HepG2 (cell line): ENCODE results near the gene CSKMT. TPM values are rescaled to one million over a fixed set of nuclear protein-coding genes. Genes with fewer than 3 reads are reported as not detected.

Experiments
- ATF5 ChIP-seq: sonication (generic); formaldehyde crosslinking; IDR thresholded peaks from 2 replicates; pipeline ENCODE4 v1.4.0; 2020; ENCODE audit warnings: mild to moderate bottlenecking, low read depth, missing genetic modification reagents
- ERF ChIP-seq: IDR thresholded peaks from 2 replicates; pipeline ENCODE4 v1.6.1; 2018; ENCODE audit warnings: missing biosample characterization, missing genetic modification reagents
- ESRRA ChIP-seq: sonication (generic); formaldehyde crosslinking; IDR thresholded peaks from 2 replicates; pipeline ENCODE4 v1.5.1; 2020; ENCODE audit warnings: mild to moderate bottlenecking, low read depth, missing genetic modification reagents
- NAIF1 ChIP-seq: sonication (generic); formaldehyde crosslinking; IDR thresholded peaks from 2 replicates; pipeline ENCODE4 v1.5.0; 2020; ENCODE audit warnings: mild to moderate bottlenecking, missing genetic modification reagents, borderline replicate concordance
- PAF1 ChIP-seq: IDR thresholded peaks from 2 replicates; pipeline ENCODE4 v1.6.1; 2016; ENCODE audit warnings: missing genetic modification reagents, missing compliant biosample characterization
- POGZ ChIP-seq: sonication (generic); formaldehyde crosslinking; IDR thresholded peaks from 2 replicates; pipeline ENCODE4 v1.4.0; 2020; ENCODE audit warnings: mild to moderate bottlenecking, missing genetic modification reagents
- POLR2G ChIP-seq: fragments of 200-400 bp; formaldehyde crosslinking; IDR thresholded peaks from 2 replicates; pipeline ENCODE4 v1.6.1; 2018; ENCODE audit warnings: mild to moderate bottlenecking, low read depth, low read length, moderate library complexity
- REL ChIP-seq: sonication (generic); formaldehyde crosslinking; conservative IDR thresholded peaks from 2 replicates; pipeline ENCODE4 v1.8.0; 2022; ENCODE audit warnings: mild to moderate bottlenecking, missing genetic modification reagents, moderate library complexity
- SRSF4 ChIP-seq: fragments of 200-400 bp; formaldehyde crosslinking; IDR thresholded peaks from one replicate; pipeline ENCODE4 v1.6.1; 2018; ENCODE audit warnings: mild to moderate bottlenecking, low read depth, low read length, moderate library complexity; ENCODE audit not compliant: poor library complexity, severe bottlenecking
- TEAD3 ChIP-seq: optimal IDR thresholded peaks from 2 replicates; pipeline ENCODE3; 2016; ENCODE audit warnings: borderline replicate concordance
- THAP7 ChIP-seq: sonication (generic); formaldehyde crosslinking; IDR thresholded peaks from 2 replicates; pipeline ENCODE4 v1.8.1; 2023; ENCODE audit warnings: mild to moderate bottlenecking, missing genetic modification reagents
- ZBTB14 ChIP-seq: sonication (generic); formaldehyde crosslinking; IDR thresholded peaks from 2 replicates; pipeline ENCODE4 v1.4.0; 2020; ENCODE audit warnings: missing genetic modification reagents
- ZFYVE20 ChIP-seq: sonication (generic); formaldehyde crosslinking; IDR thresholded peaks from 2 replicates; pipeline ENCODE4 v1.8.0; 2023; ENCODE audit warnings: low read depth, mild to moderate bottlenecking, moderate library complexity, missing genetic modification reagents, borderline replicate concordance
- ZMAT5 ChIP-seq: sonication (generic); formaldehyde crosslinking; IDR thresholded peaks from 2 replicates; pipeline ENCODE4 v1.5.0; 2020; ENCODE audit warnings: mild to moderate bottlenecking, low read depth, missing genetic modification reagents, borderline replicate concordance
- ZNF350 ChIP-seq: sonication (generic); formaldehyde crosslinking; IDR thresholded peaks from 2 replicates; pipeline ENCODE4 v1.4.0; 2020; ENCODE audit warnings: mild to moderate bottlenecking, low read depth, missing genetic modification reagents, borderline replicate concordance
- ZNF552 ChIP-seq: sonication (generic); formaldehyde crosslinking; IDR thresholded peaks from 2 replicates; pipeline ENCODE4 v1.9.0; 2022; ENCODE audit warnings: missing genetic modification reagents, mild to moderate bottlenecking, borderline replicate concordance
- ZNF724P ChIP-seq: sonication (generic); formaldehyde crosslinking; IDR thresholded peaks from 2 replicates; pipeline ENCODE4 v1.8.0; 2022; ENCODE audit warnings: missing genetic modification reagents, borderline replicate concordance
- polyA plus RNA-seq, 8 experiments: library from polyadenylated mRNA; depleted of rRNA in 3 of 8; stranded (reverse) in 7 of 8; unstranded in 1 of 8; fragments of >200 nt; fragmentation: Illumina TruSeq in 4 of 8; extraction: Trizol in 4 of 8; gene quantifications; 2 replicates each; pipeline versions ENCODE4 v1.2.1 to v1.2.3, GENCODE V29; 2011 to 2016; ENCODE audit warnings: low read depth in 4 of 8, missing spikeins in 1 of 8, mixed read lengths in 1 of 8; ENCODE audit not compliant: insufficient read depth in 1 of 8
- total RNA-seq, 5 experiments: library from RNA; depleted of rRNA; stranded (reverse); fragments of >200 nt; fragmentation: Illumina TruSeq; extraction: Trizol; gene quantifications; 2 replicates each; pipeline ENCODE4 v1.2.3, GENCODE V29; 2016; ENCODE audit warnings: low read depth in 1 of 5

The CSKMT gene
- total and polyA plus RNA-seq, 2 of the 13 experiments (the other 11 are each of a cell fraction or from before 2014, with no cell fraction given), result 7.6 to 31.8 TPM

- peak; percentile 92 for TF ChIP-seq POLR2G
- TF ChIP-seq REL, result peak; percentile 87; the same call in 1 of the 2 replicates
- 0 out of 2 replicates have a peak, but pooled peaks have one; percentile 28 for TF ChIP-seq PAF1 (CRISPR knock-in tag)
- TF ChIP-seq NAIF1, result peak; percentile 99
- TF ChIP-seq ZNF552 (CRISPR knock-in tag), result no peak
- 0 out of 2 replicates have a peak, but pooled peaks have one; percentile 13 for TF ChIP-seq ZFYVE20 (CRISPR knock-in tag)
- TF ChIP-seq ERF (CRISPR knock-in tag), result peak; percentile 74
- peak; percentile 95 for TF ChIP-seq ZNF350 (CRISPR knock-in tag)
- peak; percentile 65; the same call in 1 of the 2 replicates for TF ChIP-seq THAP7 (CRISPR knock-in tag)
- peak; percentile 51 for TF ChIP-seq ESRRA (CRISPR knock-in tag)
- no peak; the same call in 1 of the 2 replicates for TF ChIP-seq ZBTB14 (CRISPR knock-in tag)
- no peak for TF ChIP-seq SRSF4
- TF ChIP-seq ZNF724P (CRISPR knock-in tag), result 0 out of 2 replicates have a peak, but pooled peaks have one; percentile 45
- peak; percentile 65; the same call in 1 of the 2 replicates for TF ChIP-seq POGZ (CRISPR knock-in tag)
- no peak for TF ChIP-seq ATF5 (CRISPR knock-in tag)
- TF ChIP-seq ZMAT5 (CRISPR knock-in tag), result no peak
- TF ChIP-seq TEAD3, result peak; percentile 9
Measured at GRCh38 chr11:62671608-62672389, 6.7 kb downstream of the CSKMT start, which contains the start of the genes LBHD1 and UQCC3 (continued).
